HG02840 (cell line): ENCODE results near the gene BRINP1.

Experiments
- ATAC-seq: cut with Tn5 transposase; IDR thresholded peaks from one replicate; pipeline ENCODE4 v1.9.1; 2021; ENCODE audit warnings: mild to moderate bottlenecking, moderate library complexity, moderate number of reproducible peaks; ENCODE audit not compliant: unreplicated experiment, low FRiP score

The BRINP1 gene

DNA sequence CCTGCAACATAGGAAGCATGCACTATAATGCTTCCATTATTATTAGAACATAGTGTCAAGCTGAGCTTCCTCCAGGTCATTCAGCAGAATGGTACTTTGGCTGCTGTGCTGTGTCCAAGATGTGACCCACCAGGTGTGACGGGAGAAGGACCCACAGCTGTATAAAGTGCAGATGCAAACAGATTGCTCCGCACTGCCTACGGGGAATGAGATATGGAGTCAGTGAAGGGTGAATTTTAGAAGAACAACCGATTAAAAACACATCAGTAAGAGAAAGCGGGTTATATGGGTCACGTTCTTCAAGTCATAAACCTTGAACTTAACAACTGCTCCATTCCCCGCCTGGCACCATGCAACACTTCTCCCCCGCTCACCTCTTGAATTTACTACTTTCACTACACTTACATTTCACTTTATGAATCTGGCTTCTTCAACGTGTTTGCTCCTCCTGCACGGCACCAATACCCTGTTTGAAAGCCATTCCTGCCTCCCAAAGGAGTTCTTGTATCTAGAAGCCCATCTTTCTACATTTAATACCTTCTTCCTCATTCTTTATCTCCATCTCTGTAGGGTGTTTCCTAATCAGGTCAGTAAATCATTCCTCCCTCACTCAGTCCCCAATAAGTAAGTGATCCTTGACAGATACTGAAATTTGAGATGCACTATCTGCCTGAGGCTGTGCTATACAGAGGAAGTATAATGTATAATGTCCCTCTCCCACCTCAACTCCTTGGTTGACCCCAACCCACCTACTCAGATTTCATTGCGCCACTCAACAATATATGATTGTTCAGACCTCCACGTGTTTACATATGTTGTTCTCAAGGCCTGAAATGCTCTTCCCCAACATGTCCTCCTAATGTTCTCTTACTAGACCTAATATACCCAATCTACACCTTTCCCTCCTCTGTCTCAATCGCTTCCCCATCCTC is 25.9 kb downstream of the BRINP1 start:
- ATAC-seq, result no peak

DNA sequence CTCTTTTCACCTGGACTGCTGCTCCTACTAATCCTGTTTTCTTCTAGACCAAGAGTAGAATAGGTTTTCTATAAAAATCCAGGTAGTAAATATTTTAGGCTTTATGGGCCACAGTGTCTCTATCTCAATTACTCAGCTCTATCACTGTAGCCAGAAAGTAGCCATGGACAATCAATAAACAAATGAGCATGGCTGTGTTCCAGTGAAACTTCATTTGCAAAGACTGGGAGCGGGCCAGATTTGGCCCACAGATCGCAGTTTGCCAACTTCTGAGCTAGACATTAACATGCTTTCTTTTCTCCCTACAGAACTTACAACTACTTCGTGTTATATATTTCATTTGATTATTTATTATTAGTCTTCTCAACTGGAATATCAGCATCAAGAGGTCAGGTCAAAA is 30.2 kb downstream of the BRINP1 start:
- no peak for ATAC-seq

DNA sequence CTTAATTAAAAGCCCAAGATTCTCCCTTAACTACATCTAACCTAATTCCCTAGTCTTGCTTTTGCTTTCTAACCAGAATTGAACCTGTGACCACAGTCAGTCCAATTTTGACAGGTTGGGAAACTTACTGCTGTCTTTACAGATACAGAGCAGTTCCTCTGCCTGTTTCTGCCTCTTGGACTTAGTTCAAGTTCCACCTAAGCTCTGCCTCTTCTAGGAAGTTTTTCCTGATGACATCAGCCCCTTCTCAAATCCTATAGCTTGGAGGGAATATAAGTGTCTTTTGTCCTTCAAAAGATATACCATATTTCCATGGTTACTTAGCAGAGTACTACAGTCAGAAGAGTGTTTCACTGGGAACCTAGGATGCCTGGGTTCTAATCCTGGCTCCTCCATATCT is 31.7 kb downstream of the BRINP1 start:
- no peak for ATAC-seq

DNA sequence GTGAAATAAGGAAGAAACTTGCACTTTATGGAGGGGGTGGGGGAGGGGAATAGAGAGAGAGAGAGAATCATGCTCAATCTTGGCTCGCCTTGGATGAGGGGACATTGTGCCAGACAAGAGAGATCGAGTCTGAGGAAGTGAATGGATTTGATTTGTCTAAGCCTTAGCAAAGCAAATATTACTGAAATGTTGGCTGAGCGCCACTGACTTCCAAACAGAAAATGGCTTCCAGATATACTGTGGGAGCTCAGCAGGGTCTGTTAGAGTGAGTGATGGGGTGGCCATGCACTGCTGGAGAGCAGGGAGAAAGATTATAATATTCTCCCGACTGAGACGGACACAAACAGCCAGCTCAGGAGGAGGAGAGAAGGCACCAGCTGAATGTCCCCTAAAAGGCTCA is 34.5 kb downstream of the BRINP1 start:
- ATAC-seq, result no peak

DNA sequence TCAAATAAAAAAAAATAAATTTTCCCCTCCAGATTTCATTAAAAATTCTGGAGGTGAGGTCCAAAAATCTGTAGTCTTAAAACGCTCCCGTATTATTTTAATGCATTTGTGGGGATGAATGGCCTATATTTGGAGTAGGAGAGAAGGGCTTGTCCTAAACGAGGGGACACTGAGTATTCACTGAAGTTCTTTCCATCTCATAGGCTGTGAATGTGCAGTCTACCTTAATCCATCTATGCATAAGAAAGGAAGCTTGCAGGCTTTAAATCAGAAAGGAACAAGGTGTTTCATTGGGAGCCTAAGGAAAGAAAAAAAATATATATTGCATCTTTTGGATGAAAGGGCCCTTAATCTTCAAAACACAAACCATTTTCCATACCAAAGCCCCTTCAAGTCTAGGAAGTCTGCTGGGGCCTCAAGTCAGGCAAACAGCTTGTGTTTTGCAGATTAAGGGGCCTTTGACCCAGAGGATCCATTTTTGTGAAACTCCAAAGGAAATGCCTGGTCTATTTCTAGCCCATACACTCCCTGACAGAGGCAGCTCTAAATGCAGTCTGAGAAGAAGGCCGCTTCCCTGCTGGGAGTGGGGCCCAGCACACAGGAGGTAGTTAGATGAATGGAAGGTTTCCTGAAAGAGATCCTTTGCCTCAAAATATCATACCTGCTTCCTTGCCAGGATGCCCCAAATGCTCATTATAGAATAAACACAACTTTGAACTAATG is 35.6 kb downstream of the BRINP1 start:
- no peak for ATAC-seq

DNA sequence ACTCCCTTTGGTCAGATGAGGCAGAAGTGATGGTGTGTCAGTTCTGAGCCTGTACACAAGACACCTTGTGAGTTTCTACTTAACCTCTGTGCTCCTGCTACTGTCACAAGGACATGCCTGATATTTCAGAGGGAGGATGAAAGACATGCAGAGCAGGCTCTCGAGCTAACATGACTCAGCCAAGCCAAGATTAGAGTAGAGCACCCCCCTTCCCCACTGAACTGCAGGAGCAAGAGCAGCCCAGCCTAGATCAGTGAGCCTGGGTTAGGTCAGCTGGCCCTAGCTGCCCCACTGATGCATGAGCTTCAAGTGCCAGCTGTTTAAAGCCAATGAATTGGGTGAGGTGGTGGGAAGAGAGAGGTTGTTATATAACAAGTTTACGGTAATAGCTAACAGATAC is 36.7 kb downstream of the BRINP1 start:
- no peak for ATAC-seq

DNA sequence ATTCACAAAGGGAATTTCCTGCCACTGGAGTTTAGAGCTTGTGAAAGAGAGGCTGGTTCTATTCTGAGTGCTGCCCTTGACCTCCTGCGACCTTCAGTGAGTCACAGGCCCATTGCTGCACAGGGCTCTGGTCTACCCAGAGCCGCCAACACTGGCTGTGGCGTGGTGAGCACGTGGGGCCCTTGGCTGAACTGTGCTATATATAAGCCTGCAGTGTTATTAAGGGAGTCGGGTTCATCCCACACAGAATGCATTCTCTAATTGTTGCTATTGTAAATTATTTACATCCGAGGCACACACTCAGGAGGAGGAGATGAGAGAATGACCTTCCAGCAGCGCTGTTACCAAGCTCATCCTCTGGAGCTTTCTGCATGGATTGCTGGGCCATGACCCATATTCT is 47.1 kb downstream of the BRINP1 start:
- no peak for ATAC-seq

DNA sequence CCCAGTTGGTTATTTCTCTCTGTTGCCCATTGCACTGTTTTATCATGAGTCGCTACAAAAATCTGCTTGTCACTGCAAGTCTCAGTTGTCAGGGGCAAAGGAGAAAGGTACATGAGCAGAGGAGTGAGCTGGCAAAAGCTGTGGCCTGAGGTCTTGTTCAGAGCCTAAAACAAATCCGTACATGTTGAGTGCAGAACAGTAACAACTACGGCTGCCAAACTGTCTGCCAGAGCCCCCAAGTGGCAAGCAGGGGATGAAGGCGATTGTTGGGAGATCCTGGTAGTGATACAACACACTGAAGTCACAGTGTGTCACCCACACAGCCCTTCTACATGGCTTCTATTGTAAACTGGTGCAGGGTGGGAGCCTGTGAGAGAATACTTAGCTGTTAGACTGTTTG is 50.9 kb downstream of the BRINP1 start:
- no peak for ATAC-seq

DNA sequence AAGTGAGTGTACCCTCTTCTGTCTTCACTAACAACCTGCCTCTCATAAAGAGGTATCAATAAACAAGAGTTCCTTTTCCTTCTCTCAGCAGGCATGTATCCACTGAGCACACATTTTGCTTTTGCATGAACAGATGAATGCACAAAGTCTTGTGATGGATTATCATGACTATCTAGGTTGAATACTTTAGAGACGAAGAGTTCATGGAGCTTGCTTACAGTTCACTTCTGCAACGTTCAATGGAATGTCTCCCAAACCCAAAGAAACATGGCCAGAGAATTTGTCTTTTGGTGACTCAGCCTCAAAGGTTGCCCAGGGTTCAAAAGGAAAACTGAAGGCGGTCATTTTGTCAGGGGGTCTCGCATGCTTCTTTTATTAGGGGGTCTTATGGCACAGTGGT is 55.4 kb downstream of the BRINP1 start:
- no peak for ATAC-seq

DNA sequence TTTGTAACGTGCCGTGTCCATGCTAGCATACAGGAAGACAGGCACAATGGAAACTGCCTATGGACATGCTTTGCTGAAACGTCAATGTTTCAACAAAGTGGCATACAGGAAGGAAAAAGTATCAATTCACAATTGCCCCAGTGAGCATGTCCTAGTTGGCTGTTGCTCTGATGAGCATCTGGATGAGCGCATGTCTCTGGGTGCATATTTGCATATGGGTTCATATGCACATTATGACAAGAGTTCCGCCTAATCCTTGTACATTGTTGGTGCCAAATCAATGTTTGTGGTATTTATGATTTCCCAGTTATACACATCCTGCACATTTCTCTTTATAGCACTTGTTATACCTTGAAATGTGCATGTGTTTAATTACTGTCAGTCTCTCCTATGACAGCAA is 58.5 kb downstream of the BRINP1 start:
- no peak for ATAC-seq

DNA sequence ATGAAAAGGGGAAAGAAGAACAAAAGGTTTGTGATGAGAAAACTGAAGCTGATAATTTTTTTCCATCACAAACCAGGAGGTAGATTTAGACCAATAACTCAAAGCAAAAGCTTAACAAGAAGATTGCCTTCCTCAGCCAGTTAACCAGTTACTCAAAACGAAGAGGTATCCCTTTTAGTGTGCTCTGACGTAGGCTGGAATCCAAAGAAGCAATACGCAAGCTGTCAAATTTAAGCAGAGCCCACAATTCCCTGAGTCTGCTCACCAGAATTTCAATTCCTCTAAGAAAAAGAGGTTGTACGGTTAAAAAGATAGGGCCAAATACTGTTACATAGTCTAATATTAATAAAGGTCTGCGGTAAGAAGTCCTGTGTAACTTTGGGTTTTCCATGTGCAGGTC is 61.8 kb downstream of the BRINP1 start:
- ATAC-seq, result no peak

DNA sequence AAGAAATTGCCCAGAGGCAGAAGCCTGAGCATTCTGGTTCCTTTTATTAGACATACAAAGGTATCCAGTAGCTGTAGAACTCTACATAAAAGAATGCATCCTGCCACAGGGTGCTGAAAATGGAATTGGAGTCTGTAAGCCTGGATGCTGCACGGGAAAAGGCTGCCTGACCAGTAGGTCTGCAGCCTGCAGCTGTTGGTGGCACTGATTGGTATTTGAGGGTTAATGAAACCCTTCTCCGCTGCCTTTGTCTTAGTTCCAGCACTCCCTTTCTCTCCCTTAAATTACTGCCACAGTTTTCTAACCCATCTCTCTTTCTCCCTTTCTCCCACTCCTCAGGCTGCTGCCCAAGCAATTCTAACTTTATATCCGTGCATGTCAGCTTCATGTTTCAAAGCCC is 64.7 kb downstream of the BRINP1 start:
- no peak for ATAC-seq

DNA sequence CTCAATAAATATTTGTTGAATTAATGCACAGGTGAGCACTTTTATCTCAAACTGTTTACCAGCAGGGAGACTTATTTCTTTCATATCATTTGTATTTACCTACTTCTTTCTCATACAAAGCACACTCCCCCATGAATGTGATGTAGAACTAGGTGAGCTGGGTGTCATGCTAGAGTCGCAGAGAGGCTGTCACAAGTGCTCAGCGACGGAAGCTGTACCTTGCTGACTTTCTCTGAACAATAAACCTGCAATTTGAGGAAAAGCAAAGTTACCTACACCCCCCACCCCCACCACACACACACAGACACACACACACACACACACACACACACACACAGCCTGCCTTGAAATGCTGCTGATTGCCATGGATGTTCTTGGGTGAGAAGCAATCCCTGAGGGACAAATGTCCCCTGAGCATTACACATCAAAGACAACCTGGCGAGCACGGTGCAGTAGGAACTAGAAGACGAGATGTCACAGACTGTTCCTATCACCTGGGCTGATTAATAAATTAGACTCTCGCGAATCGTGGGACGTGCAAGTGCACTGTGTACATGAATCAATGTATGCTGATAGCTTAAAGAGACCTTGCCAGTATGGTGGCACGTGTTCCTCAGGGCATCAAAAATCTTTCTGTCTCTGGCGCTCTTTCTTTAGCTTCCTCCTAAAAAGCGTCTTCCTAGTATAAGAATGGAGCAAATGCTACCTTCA is 66.1 kb downstream of the BRINP1 start:
- no peak for ATAC-seq

DNA sequence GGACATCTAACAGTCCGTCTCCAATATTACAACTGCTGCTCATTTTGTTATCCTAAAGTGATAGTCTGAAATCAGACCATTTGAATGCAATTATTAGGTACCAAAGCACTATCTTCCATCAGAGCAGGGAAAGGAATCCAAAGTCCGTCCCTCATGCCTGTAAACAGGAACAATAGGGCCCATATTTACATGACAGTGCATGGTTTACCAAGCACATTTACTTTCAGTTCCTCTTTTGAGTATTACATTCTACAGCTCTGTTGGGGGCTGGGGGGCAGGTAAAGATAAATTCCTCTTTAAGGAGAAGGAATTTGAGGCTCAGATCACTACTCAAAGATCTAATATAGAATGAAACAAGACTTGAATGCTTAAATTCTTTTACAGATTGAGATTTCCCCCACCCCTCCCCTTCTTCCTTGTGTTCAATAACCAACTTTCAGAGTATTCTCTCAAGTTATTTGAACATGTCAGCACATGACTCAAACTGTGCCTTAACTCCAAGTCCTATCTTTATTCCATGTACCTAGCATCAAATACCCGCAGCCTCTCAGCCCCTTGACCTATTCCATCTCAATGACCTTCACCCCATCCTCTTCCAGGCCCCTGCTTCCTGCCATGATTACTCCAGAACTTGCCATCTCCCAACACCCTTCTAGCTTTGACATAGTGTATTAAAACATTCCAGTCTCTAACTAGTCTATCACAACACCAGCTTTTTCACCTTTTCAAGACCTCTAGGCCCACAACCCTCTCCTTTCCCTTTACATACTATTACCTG is 71.0 kb downstream of the BRINP1 start:
- ATAC-seq, result no peak

DNA sequence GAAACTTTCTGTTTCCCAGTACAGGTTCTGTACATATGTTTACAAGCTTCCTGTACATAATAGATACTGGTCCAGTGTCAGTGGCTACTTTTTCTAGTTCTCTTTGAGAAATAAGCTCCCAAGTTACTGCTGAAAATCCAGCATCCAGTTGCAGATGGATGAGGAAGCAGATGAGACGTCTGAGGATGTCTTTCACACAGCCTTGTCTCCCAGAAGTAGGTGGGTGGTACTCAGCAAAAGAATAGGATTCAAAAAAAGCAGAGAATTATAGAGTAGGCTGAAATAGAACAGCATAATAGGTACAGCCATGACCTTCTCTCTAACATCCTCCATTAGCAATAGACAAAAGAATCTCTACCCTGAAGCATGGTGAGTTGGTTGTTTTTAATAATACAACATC is 77.7 kb downstream of the BRINP1 start:
- no peak for ATAC-seq

DNA sequence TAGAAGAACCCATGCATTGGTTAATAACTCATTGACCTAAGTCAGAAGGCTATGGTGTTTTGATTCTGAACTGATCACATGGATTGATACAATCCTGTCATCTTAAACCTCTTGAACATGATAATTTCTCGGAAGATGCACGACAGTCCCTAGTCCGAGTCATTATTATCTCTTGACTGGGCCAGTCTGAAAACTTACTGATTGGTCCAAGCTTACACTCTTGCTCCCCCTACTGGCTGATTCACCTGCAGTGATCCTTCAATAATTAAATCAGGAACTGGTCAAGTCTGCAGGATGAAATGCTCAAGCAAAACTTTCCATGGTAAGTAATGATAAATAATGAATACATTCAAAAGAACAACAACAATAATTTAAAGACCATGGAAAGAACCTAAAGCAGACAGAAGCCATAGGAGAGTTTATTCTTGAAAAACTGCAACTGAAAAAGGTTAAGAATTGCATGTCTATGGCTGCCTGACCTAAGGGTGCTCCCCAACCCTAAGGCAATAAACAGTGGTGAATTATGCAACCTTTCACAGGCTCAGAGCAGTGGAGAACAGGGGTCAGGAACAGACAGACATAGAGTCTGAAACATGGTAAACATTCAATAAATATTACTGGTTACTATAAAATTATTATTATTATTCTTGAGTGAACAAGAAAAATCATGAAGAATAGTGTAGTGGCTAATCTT is 79.3 kb downstream of the BRINP1 start:
- no peak for ATAC-seq

DNA sequence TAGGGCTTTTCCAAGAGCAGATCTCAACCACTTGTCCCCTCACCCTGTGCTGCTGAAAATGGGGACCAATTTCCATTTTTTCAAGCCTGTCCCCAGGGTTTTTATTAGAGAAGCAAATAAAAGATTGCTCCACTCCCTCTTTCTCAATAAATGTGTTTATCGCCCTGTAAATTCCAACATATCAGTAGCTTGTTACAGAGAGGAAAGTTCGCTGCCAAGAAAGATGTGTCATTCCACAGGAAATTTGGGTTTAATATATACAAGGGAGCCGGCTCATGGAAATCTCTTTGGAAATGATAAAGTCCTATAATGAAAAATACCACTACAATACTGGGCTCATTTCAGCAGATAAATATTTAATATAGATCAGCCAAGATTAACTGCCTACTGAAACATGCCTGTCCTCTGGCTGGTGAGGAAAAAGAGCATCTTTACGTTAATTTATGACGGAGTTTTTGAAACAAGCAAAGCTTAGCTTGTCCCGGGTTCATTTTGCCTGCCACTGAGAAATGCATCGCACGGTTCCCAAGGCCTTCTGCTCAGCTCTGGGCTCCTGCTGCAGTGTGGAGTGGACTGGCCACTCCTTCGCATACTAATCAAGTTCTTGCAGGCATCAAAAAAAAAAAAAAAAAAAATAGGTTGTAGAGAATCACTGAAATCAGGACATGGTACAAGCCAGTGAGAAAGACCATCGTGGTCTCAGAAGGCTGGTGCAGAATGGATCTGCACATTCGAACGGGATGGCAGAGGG is 84.5 kb downstream of the BRINP1 start:
- ATAC-seq, result no peak

DNA sequence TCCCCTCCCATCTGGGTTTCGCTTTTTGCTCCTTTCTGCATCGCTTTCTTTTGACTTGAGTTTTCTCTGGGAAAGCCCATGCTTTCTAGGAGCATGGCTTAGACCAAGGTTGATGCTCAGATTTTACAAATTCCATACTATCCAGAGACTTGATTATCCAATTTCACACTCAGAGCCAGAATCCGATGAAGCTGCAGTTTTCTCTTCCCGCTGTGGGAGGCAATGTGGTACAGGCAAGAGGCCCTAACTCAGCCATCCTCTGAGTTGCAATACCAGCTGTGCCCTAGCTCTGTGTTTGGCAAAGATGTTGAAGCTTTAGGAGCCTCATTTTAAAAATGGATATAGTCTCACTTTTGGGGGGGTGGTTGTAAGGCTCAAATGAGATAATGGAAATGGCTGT is 85.1 kb downstream of the BRINP1 start:
- no peak for ATAC-seq

DNA sequence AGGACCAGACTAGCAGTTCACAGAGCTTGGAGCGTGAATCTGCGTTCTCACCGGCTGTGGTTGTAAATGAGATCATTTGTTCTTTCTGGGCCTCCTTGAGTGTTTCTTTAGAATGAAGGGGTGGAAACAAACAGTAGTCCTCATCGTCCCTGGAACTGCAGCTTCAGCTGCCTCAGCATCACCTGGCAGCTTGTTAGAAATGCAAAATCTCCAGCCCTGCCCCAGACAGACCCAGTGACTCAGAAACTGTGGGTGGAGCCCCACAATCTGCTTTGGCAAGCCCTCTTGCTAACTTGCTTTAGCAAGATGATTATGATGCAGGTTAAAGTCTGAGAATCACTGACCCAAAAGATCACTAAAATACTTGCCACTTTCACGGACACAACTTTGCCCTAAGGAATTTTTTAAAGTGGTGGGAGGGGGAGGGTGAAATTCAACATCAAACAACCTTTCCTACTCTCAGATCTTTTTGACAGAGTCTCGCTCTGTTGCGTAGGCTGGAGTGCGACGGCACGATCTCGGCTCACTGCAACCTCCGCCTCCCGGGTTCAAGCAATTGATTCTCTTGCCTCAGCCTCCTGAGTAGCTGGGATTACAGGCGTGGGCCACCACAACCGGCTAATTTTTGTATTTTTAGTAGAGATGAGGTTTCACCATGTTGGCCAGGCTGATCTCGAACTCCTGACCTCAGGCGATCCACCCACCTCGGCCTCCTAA is 86.0 kb downstream of the BRINP1 start:
- ATAC-seq, result no peak
